Omental fat pad (tissue), 4 donors: Measurements from ENCODE around the gene KRTAP10-2. TPM values are rescaled to one million over a fixed set of nuclear protein-coding genes. Genes with fewer than 3 reads are reported as not detected.
"Not testable (repeated sequence)": the region's sequence is repeated elsewhere in the genome, so short reads cannot be mapped to it uniquely, and the experiment has no call there.

Experiments
- ATAC-seq: fragments of 150-250 bp; one replicate; pipeline ENCODE4 v1.9.1; 2016; ENCODE audit warnings: mild to moderate bottlenecking, moderate library complexity; ENCODE audit not compliant: low FRiP score
- DNase-seq: peaks from one replicate; pipeline ENCODE4 v3.0.0-alpha.2; 2019; ENCODE audit warnings: low spot score
- CTCF ChIP-seq, 3 donors: fragments of 450-650 bp; IDR thresholded peaks; one replicate each; pipeline ENCODE4 v1.5.1; 2016 to 2017; ENCODE audit warnings: antibody characterized with exemption in 3 of 3, mild to moderate bottlenecking in 3 of 3, moderate library complexity in 2 of 3
- total RNA-seq, 4 donors: library from RNA; depleted of rRNA; stranded (reverse); fragments of >200 nt; gene quantifications; one replicate each; pipeline ENCODE4 v1.1.0, GENCODE V29; 2016

Gene KRTAP10-2
- total RNA-seq, 4 donors from 2014 or later: not detected

GRCh38 chr21:44589094-44589493 lies 37.8 kb upstream of the KRTAP10-2 start:
- no peak for ATAC-seq
- no peak for DNase-seq
- no peak for TF ChIP-seq CTCF (IDR thresholded peaks at IDR 0.05)

- DNase-seq: no peak
Measured at GRCh38 chr21:44585892-44586291, 34.6 kb upstream of the KRTAP10-2 start.

GRCh38 chr21:44583800-44584147 lies 32.5 kb upstream of the KRTAP10-2 start:
- TF ChIP-seq CTCF (IDR thresholded peaks at IDR 0.05): no peak
- no peak for ATAC-seq

More at GRCh38 chr21:44585892-44586291, 34.6 kb upstream of the KRTAP10-2 start:
- TF ChIP-seq CTCF (IDR thresholded peaks at IDR 0.05): no peak
- ATAC-seq: no peak

GRCh38 chr21:44583089-44583799 lies 31.9 kb upstream of the KRTAP10-2 start:
- TF ChIP-seq CTCF (IDR thresholded peaks at IDR 0.05): no peak
- DNase-seq: no peak
- no peak for ATAC-seq

More at GRCh38 chr21:44583800-44584147, 32.5 kb upstream of the KRTAP10-2 start:
- no peak for DNase-seq

- ATAC-seq: no peak
- DNase-seq: no peak
Measured at GRCh38 chr21:44582055-44582454, 30.8 kb upstream of the KRTAP10-2 start.

GRCh38 chr21:44581158-44581557 lies 29.9 kb upstream of the KRTAP10-2 start:
- DNase-seq: no peak

More at GRCh38 chr21:44582055-44582454, 30.8 kb upstream of the KRTAP10-2 start:
- TF ChIP-seq CTCF (IDR thresholded peaks at IDR 0.05): no peak

GRCh38 chr21:44580231-44580821 lies 29.0 kb upstream of the KRTAP10-2 start, which contains the start of gene KRTAP10-5:
KRTAP10-5 (minus strand) TSS chr21:44580604; CDS start chr21:44580578, 26 bp downstream.
- ATAC-seq, DNase-seq: not testable (repeated sequence)

More at GRCh38 chr21:44581158-44581557, 29.9 kb upstream of the KRTAP10-2 start:
- no peak for ATAC-seq
- TF ChIP-seq CTCF (IDR thresholded peaks at IDR 0.05): no peak
